GM19438 (cell line): ENCODE data around the gene ZNF714.

Experiments
- ATAC-seq: cut with Tn5 transposase; IDR thresholded peaks from one replicate; pipeline ENCODE4 v1.9.1; 2021; ENCODE audit warnings: low read depth; ENCODE audit not compliant: unreplicated experiment

ZNF714 gene

GRCh38 chr19:21082011-21082975, at the start of gene ZNF714:
Gene ZNF714, plus strand, starts transcription at chr19:21082203. Its CDS starts 16,066 bp downstream, at chr19:21098269.
- ATAC-seq = peak; percentile 96

DNA sequence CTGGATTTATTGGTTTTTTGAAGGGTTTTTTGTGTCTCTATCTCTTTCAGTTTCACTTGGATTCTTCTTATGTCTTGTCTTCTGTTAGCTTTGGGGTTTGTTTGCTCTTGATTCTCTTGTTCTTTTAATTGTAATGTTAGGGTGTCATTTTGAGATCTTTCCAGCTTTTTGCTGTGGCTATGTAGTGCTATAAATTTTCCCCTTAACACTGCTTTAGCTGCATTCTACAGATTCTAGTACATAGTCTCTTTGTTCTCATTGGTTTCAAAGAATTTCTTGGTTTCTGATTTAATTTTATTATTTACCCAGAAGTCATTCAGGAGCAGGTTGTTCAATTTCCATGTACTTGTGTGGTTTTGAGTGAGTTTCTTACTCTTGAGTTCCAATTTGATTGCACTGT, 37.0 kb upstream of the ZNF714 start:
- ATAC-seq = no peak

DNA sequence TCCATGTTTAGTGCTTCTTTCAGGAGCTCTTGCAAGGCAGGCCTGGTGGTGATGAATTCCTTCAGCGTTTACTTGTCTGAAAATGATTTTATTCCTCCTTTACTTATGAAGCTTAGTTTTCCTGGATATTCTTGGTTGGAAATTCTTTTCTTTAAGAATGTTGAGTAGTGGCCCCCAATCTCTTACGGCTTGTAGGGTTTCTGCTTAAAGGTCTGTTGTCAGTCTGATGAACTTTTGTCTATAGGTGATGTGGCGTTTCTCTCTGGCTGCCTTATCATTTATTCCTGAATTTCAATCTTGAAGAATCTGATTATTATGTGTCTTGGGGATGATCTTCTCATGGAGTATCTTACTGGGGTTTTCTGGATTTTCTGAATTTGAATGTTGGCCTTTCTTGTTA, 35.5 kb upstream of the ZNF714 start:
- no peak for ATAC-seq

DNA sequence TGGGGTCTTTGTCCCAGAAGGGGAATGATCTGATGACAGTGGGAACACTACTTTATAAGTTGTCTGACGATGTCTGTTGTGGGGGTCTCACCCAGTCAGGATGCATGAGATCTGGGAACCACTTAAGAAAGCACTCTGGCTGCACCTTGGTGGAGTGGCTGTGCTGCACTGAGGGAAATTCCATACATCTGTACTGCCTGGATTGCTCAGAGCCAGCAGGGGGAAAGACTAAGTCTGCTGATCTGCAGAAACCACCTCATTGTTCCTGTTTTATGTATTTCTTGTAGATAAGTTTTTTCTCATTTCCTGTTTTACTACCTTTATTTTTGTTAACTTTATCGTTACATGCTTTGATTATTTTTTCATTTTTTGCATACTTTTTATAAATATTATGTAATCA, 34.3 kb upstream of the ZNF714 start:
- no peak for ATAC-seq

DNA sequence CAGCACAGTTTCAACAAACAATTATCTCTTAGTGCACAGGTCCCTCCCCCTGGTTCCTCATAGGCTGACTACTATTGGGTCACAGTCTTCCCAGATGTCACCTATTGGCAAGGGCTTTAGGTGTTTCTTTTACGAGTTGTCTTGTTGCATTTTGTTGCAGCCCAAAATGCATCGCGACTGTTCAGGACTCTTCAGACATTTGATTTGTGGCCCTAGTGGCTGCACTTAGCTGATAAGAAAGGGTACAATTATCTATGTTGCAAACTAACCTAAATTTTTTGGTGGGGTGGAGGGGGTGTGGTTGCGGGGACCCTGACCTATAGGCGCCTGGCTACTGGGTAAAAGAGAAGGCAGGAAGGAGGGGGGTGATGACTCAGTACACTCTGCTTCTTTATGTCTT, 29.1 kb upstream of the ZNF714 start:
- no peak for ATAC-seq

GRCh38 chr19:21065336-21065735, 16.7 kb upstream of the ZNF714 start:
- ATAC-seq = no peak

- ATAC-seq = no peak
Observed at GRCh38 chr19:21084343-21084742, 2.3 kb downstream of the ZNF714 start.

- no peak for ATAC-seq
Observed at GRCh38 chr19:21087871-21088270, 5.9 kb downstream of the ZNF714 start.

GRCh38 chr19:21092109-21092508, 10.1 kb downstream of the ZNF714 start:
- ATAC-seq = no peak

- no peak for ATAC-seq
Observed at GRCh38 chr19:21094347-21095025, 12.5 kb downstream of the ZNF714 start.

GRCh38 chr19:21098291-21098690, 16.3 kb downstream of the ZNF714 start:
- ATAC-seq = no peak

GRCh38 chr19:21101521-21102242, 19.7 kb downstream of the ZNF714 start:
- ATAC-seq = no peak

DNA sequence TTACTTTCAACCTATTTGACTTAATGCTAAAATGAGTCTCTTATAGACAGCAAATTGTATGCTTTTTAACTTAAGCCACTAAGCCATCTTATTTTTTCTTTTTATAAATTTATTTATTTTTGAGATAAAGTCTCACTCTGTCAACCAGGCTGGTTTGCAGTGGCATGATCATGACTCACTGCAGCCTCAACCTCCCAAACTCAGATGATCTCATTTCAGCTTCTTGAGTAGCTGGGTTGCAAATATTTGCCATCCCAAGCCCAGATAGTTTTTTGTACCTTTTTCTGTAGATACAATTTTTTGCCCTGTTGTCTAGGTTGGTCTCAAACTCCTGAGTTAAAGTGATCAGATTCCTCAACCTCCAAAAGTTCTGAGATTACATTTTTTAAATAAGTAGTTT, 27.1 kb downstream of the ZNF714 start:
- no peak for ATAC-seq

- no peak for ATAC-seq
Observed at GRCh38 chr19:21110183-21110582, 28.2 kb downstream of the ZNF714 start.

- ATAC-seq = no peak
Observed at GRCh38 chr19:21115430-21115829, 33.4 kb downstream of the ZNF714 start.

DNA sequence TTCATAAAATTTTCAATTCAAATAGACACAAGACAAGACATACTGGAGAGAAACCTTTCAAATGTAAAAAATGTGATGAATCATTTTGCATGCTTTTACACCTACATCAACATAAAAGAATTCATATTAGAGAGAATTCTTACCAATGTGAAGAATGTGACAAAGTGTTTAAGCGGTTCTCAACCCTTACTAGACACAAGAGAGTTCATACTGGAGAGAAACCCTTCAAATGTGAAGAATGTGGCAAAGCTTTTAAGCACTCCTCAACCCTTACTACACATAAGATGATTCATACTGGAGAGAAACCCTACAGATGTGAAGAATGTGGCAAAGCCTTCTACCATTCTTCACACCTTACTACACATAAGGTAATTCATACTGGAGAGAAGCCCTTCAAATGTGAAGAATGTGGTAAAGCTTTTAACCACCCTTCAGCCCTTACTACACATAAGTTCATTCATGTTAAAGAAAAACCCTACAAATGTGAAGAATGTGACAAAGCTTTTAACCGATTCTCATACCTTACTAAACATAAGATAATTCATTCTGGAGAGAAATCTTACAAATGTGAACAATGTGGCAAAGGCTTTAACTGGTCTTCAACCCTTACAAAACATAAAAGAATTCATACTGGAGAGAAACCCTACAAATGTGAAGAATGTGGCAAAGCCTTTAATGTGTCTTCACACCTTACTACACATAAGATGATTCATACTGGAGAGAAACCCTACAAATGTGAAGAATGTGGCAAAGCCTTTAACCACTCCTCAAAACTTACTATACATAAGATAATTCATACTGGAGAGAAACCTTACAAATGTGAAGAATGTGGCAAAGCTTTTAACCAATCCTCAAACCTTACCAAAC, 35.3 kb downstream of the ZNF714 start:
- no peak for ATAC-seq

DNA sequence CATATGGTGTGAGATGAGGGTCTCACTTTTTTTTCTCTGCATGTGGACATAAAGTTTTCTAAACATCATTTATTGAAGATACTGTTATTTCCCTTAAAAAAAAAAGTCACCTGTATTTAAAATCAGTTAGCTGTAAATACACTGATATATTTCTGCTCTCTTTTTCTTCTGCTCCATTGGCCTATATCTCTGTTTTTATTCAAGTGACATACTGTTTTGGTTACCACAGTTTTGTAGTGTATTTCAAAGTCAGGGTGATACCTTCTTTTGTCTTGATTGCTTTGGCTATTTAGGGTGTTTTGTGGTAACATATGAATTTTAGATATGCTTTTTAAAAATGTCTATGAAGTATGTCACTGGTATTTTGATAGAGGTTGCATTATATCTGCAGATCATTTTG, 44.1 kb downstream of the ZNF714 start:
- ATAC-seq = no peak

GRCh38 chr19:21127001-21127400, 45.0 kb downstream of the ZNF714 start:
- ATAC-seq = no peak

DNA sequence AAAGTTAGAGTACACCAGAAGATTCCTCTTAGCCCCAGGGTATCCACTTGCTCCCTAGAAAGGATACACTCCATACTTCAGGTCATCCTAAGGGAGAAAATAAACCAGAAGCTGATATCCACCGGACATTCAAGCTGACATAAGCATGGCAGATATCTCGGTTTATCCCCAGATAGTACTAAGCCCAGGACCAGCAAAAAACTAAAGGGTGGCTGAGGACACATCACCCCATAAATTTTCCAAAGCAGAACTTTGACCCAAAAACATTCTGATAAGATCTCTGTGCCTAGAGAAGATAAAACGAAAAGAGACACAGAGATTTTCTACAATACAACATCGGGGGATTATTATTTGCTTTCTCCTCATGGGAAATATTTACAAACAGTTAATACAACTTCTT, 45.9 kb downstream of the ZNF714 start:
- no peak for ATAC-seq
